Measurements from ENCODE around the gene UGT3A1.

The UGT3A1 gene

DNA sequence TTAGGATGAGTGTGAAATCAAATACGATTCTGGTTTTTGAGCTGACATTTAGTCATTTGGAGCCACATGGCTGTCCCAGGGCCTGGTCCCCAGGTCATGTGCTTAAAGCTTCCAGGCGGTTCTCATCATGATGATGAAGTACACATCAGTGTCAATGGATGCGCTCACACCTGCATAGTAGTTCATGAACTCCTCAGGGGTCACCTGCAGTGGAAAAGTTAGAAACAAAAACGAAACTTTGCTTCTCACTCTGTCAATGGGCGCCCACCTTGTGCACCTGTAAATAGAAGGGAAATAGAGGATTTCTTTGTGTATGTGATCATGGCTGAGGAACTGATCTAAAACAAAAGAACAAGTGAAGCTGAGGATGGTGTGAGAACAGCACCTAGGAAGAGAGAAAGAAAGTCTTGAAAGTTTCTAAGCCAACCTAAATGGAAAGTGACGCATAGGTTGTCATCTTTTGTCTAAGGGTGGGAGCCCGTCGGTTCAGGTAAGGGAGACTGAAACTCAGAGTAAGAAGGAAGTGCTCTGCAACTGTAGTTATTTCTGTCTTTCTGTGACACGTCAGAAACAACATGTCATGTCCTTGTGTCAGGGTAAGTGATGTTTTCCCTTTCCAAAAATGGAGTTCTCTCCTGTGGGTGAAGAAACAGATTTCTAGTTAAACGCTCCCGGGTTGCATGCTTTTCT is 86.6 kb downstream of the UGT3A1 start:
- DNase-seq = no peak
- ATAC-seq = peak; percentile 65

DNA sequence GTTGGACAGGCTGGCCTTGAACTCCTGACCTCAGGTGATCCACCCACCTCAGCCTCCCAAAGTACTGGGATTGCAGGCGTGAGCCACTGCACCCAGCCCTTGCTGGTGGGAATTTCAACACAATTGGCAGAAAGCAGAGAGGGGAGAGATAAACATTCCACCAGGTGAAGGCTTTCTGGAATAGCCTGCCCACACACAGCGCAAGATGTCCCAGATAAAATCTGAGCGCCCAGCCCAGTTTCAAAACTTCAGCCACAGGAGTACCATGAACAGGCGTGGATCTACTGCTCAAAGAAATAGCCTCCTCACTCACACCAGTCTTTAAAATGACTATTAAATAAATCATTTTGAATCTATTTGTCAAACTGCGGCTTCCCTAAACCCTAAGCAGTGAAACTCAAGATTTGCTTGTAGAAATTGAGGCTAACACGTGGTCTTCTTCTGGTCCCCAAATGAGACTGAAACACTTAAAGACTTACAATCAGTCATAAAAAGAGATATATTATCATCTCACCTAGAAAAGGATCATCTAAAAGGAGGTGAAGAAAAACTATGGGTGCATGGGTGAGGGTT is 87.5 kb downstream of the UGT3A1 start:
- DNase-seq (no peak), ATAC-seq (peak; percentile 10)

DNA sequence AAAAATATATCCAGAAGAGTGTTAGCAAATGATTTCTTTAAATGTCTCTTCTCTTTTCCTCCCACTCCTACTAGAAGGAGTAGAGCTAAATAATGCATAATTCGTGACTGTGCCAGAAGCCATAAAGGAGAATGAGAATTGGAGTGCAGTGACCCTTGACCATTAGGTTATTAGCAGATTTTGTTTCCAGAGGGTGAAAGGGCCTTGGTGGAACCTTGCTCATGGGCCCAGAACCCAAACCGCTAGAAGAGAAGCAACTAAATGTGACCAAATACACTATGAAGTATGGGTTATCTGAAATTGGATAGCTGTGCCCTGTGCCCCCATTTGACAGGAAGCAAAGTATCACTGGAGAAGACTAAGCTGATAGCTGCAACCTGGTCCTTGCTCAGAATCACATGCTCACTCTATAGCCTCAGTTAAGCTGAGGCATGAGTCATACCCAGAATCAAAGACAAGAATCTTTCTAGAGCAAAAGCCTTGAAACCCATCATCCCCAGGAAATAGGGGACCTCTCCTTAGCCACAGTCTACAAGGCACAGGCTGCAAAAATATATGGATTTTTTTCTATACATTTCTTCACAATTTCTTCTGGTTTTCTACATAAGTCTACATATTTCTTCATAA is 89.0 kb downstream of the UGT3A1 start:
- peak; percentile 62 for ATAC-seq
- no peak for DNase-seq

Measured in stimulated activated naive CD8-positive, alpha-beta T cell treated with anti-CD3 and anti-CD28 coated beads, Interleukin-15, Interleukin-2, amounts not matched to agents 100 U/mL and 50 U/mL, for 24 hours (primary cell).